K562 (cell line): ENCODE measurements around the gene AGAP1. TPM values are rescaled to one million over a fixed set of nuclear protein-coding genes. Genes with fewer than 3 reads are reported as not detected.

Source experiments
- ATAC-seq: fragments of 200-7000 bp; cut with Tn5 transposase; 3 replicates; pipeline ENCODE4 v1.9.1; 2020; ENCODE audit warnings: moderate library complexity
- BruUV-seq: library from RNA; stranded (reverse); fragments of 400-500 nt; replicated peaks from 2 replicates; lab custom pipeline; 2021; lab: Mats Ljungman, UMichigan
- CTCF ChIA-PET: fragments of 300-600 bp; formaldehyde crosslinking; extraction: SDS; loops from one replicate; lab custom pipeline; 2021; ENCODE audit warnings: low intra/inter-chr PET ratio; lab: Yijun Ruan, JAX
- POLR2A ChIA-PET: fragments of 300-600, 350-650 bp; sonication (Branson Sonifier 250); formaldehyde crosslinking; extraction: SDS; loops from one replicate; lab custom pipeline; 2021; ENCODE audit warnings: antibody characterized with exemption, inconsistent platforms; lab: Yijun Ruan, JAX
- DNase-seq, 4 experiments: peaks; one replicate each; pipeline versions ENCODE4 v3.0.0 to v3.0.0-alpha.2; 2011 to 2018; ENCODE audit warnings: low spot score in 3 of 4, mixed read lengths in 3 of 4; ENCODE audit errors: extremely low read depth in 1 of 4
- FAIRE-seq: peaks from 2 replicates; lab custom pipeline; 2011; peaks lifted over from hg19 to GRCh38; lab: Jason Lieb, UNC
- H2AFZ ChIP-seq: 2 replicates; pipeline ENCODE4 v1.6.0; 2011; ENCODE audit warnings: low read depth, low read length, control low read depth, inconsistent platforms
- H3K27ac ChIP-seq: fragments of 200-600 bp; 3 replicates; pipeline ENCODE4 v1.8.0; 2011; ENCODE audit warnings: low read depth, mild to moderate bottlenecking, control low read depth, inconsistent platforms, low read length, moderate library complexity, mixed read lengths; ENCODE audit errors: extremely low read depth
- H3K27me3 ChIP-seq, 2 experiments: fragments of 300-600 bp in 1 of 2; 2 replicates in 1 of 2; 3 replicates in 1 of 2; pipeline versions ENCODE4 v1.6.0 to v1.8.0; 2011; ENCODE audit warnings: inconsistent platforms in 2 of 2, low read length in 2 of 2, mild to moderate bottlenecking in 1 of 2, mixed read lengths in 1 of 2, moderate library complexity in 1 of 2; ENCODE audit not compliant: control insufficient read depth in 2 of 2, insufficient read depth in 2 of 2
- H3K36me3 ChIP-seq: fragments of 300-600 bp; 3 replicates; pipeline ENCODE4 v1.8.0; 2011; ENCODE audit warnings: mild to moderate bottlenecking, low read length, inconsistent platforms; ENCODE audit not compliant: control insufficient read depth, insufficient read depth
- H3K4me1 ChIP-seq, 2 experiments: fragments of 200-600 bp in 1 of 2; replicated peaks in 1 of 2; 2 replicates in 1 of 2; 3 replicates in 1 of 2; pipeline versions ENCODE4 v1.5.1 to v1.8.0; 2011; ENCODE audit warnings: inconsistent platforms in 2 of 2, low read length in 2 of 2, mild to moderate bottlenecking in 1 of 2, mixed read lengths in 1 of 2, moderate library complexity in 1 of 2; ENCODE audit not compliant: control insufficient read depth in 2 of 2, insufficient read depth in 2 of 2
- H3K4me2 ChIP-seq: 2 replicates; pipeline ENCODE4 v1.6.1; 2011; ENCODE audit warnings: low read length, control low read depth, inconsistent platforms, mixed read lengths; ENCODE audit not compliant: insufficient read depth
- H3K4me3 ChIP-seq: fragments of 200-600 bp; sonication (generic), shearing (Covaris generic); 2 replicates; pipeline ENCODE4 v1.5.1; 2016; ENCODE audit warnings: control low read depth, inconsistent platforms
- H3K79me2 ChIP-seq: fragments of 200-600 bp; 3 replicates; pipeline ENCODE4 v1.8.0; 2011; ENCODE audit warnings: low read length, inconsistent platforms; ENCODE audit not compliant: control insufficient read depth, insufficient read depth
- H3K9ac ChIP-seq, 2 experiments: 2 replicates each; pipeline versions ENCODE4 v1.6.0 to v1.6.1; 2011; ENCODE audit warnings: low read depth in 2 of 2, low read length in 2 of 2, control low read depth in 1 of 2, inconsistent platforms in 1 of 2, mild to moderate bottlenecking in 1 of 2, mixed read lengths in 1 of 2; ENCODE audit not compliant: insufficient read depth in 1 of 2
- H3K9me1 ChIP-seq: one replicate; pipeline ENCODE4 v1.6.0; 2011; ENCODE audit warnings: inconsistent platforms, mild to moderate bottlenecking, low read length, moderate library complexity; ENCODE audit not compliant: control insufficient read depth, insufficient read depth
- H3K9me3 ChIP-seq: replicated peaks from 2 replicates; pipeline ENCODE4 v1.5.1; 2011; ENCODE audit warnings: low read depth, low read length, inconsistent platforms; ENCODE audit not compliant: control insufficient read depth, insufficient read depth
- H4K20me1 ChIP-seq: replicated peaks from 2 replicates; pipeline ENCODE4 v1.6.1; 2011; ENCODE audit warnings: low read length, inconsistent platforms, mixed read lengths; ENCODE audit not compliant: control insufficient read depth, insufficient read depth
- ATF7 ChIP-seq: fragments of 450-650 bp; IDR thresholded peaks from 2 replicates; pipeline ENCODE4 v1.7.1; 2014; ENCODE audit warnings: mild to moderate bottlenecking, moderate library complexity
- BDP1 ChIP-seq: IDR thresholded peaks from 3 replicates; pipeline ENCODE4 v1.6.1; 2011; ENCODE audit not compliant: insufficient read length, insufficient read depth
- FOXK1 ChIP-seq: sonication (generic); formaldehyde crosslinking; IDR thresholded peaks from 2 replicates; pipeline ENCODE4 v1.8.0; 2022; ENCODE audit warnings: missing genetic modification reagents, mild to moderate bottlenecking, borderline replicate concordance
- ILK ChIP-seq: fragments of 450-650 bp; IDR thresholded peaks from 2 replicates; pipeline ENCODE4 v1.6.1; 2016; ENCODE audit warnings: missing genetic modification characterization, low read depth, mild to moderate bottlenecking, missing compliant biosample characterization, moderate library complexity, borderline replicate concordance
- MEF2D ChIP-seq: conservative IDR thresholded peaks from 2 replicates; pipeline ENCODE4 v1.6.1; 2016; ENCODE audit warnings: low read depth, missing genetic modification characterization, missing compliant biosample characterization
- PHF8 ChIP-seq: fragments of 200-600 bp; sonication (generic); IDR thresholded peaks from 2 replicates; pipeline ENCODE4 v1.6.1; 2012; ENCODE audit warnings: mixed run types, mild to moderate bottlenecking, inconsistent platforms, low read length, moderate library complexity, borderline replicate concordance
- PRPF4 ChIP-seq: fragments of 200-400 bp; formaldehyde crosslinking; IDR thresholded peaks from one replicate; pipeline ENCODE4 v1.6.1; 2017; ENCODE audit warnings: low read length, low read depth, mild to moderate bottlenecking; ENCODE audit not compliant: insufficient read depth, poor library complexity, severe bottlenecking
- SMAD3 ChIP-seq: fragments of 450-650 bp; formaldehyde crosslinking; conservative IDR thresholded peaks from 2 replicates; pipeline ENCODE4 v1.4.0; 2020; ENCODE audit warnings: mild to moderate bottlenecking
- TAF1 ChIP-seq: IDR thresholded peaks from 2 replicates; pipeline ENCODE4 v1.6.1; 2011; ENCODE audit warnings: mild to moderate bottlenecking, low read length, moderate library complexity; ENCODE audit not compliant: insufficient read depth, control insufficient read depth, severe bottlenecking; ENCODE audit errors: extremely low read depth
- TRIM28 ChIP-seq: fragments of 450-650 bp; IDR thresholded peaks from 2 replicates; pipeline ENCODE4 v1.6.1; 2017
- ZNF586 ChIP-seq: fragments of 450-650 bp; formaldehyde crosslinking; conservative IDR thresholded peaks from 2 replicates; pipeline ENCODE4 v1.4.0; 2020; ENCODE audit warnings: mild to moderate bottlenecking, moderate library complexity
- ZNF75A ChIP-seq: fragments of 450-650 bp; formaldehyde crosslinking; IDR thresholded peaks from 2 replicates; pipeline ENCODE4 v1.4.0; 2020; ENCODE audit warnings: mild to moderate bottlenecking
- WGBS: fragments of 100-300 bp; shearing (Covaris generic); methylation state at CpG from one replicate; pipeline ENCODE4 v1.1.6; 2016; ENCODE audit warnings: low coverage, mixed read lengths; ENCODE audit not compliant: insufficient coverage; ENCODE audit errors: missing lambda C conversion rate; 5-methylcytosine and 5-hydroxymethylcytosine counted together
- in situ Hi-C: fragments of 300-500 bp; cut with MboI; formaldehyde crosslinking; loops from 4 replicates; pipeline ENCODE4 v1.15.0; 2018; ENCODE audit warnings: inconsistent platforms, mixed read lengths
- intact Hi-C: fragments of 100-400 bp; cut with micrococcal nuclease; formaldehyde crosslinking; loops from 2 replicates; pipeline ENCODE4 v1.14.2; 2022
- polyA plus RNA-seq, 8 experiments: library from polyadenylated mRNA; depleted of rRNA in 4 of 8; stranded (reverse) in 5 of 8; unstranded in 3 of 8; fragments of >200 nt; fragmentation: Nextera tagmentation in 2 of 8; fragmentation: Illumina TruSeq in 1 of 8; extraction: Ambion mirVana in 2 of 8; extraction: Trizol in 1 of 8; gene quantifications; 2 replicates each; pipeline versions ENCODE4 v1.2.1 to v1.2.3, GENCODE V29; 2011 to 2014; ENCODE audit warnings: inconsistent platforms in 1 of 8, missing spikeins in 1 of 8
- total RNA-seq, 7 experiments: library from RNA; depleted of rRNA in 6 of 7; stranded (reverse); fragments of >200 nt in 6 of 7; fragmentation: Illumina TruSeq in 2 of 7; extraction: Trizol in 2 of 7; gene quantifications; 2 replicates each; pipeline versions ENCODE4 v1.2.1 to v1.2.3, GENCODE V29; 2011 to 2021; ENCODE audit warnings: low replicate concordance in 1 of 7

AGAP1 gene
- total and polyA plus RNA-seq, 9 of the 15 experiments (the other 6 are each of a cell fraction or from before 2014, with no cell fraction given), result 1.3 to 24.0 (median 10.6) TPM

GRCh38 chr2:236063994-236064393, 570.2 kb downstream of the AGAP1 start (continued):
- TF ChIP-seq SMAD3, result no peak
- TF ChIP-seq MEF2D (tag), result no peak
- no peak for TF ChIP-seq PRPF4
- TF ChIP-seq ZNF75A (CRISPR knock-in tag), result no peak
- no peak for TF ChIP-seq BDP1
- no peak for TF ChIP-seq ATF7
- no peak for TF ChIP-seq PHF8
- TF ChIP-seq ZNF586 (CRISPR knock-in tag), result no peak
- TF ChIP-seq ILK (tag), result no peak

- no peaks in the 10 kb centered on the region for H3K9me3 ChIP-seq
- H3K4me3 ChIP-seq, result no peak overlapping the region
- no peaks in the 10 kb centered on the region for H4K20me1 ChIP-seq
- DNase-seq (no peak), FAIRE-seq (no peak), ATAC-seq (no peak)
- intact Hi-C loops, result no loop called here
- no peak overlapping the region for H2AFZ ChIP-seq
- no peaks in the 10 kb centered on the region for H3K27me3 ChIP-seq
- no peaks in the 10 kb centered on the region for H3K4me1 ChIP-seq
- H3K9ac ChIP-seq, result no peak overlapping the region
- H3K79me2 ChIP-seq, result no peaks in the 10 kb centered on the region
- in situ Hi-C loops, result no loop called here
- no TSS peak for BruUV-seq
- H3K4me2 ChIP-seq, result no peak overlapping the region
- ChIA-PET CTCF (no interaction called here), POLR2A (interaction anchor here (2.1 kb wide), 1 partner anchor 8 kb away, joined by 7 read pairs; no protein-coding TSS in a partner anchor)
- H3K36me3 ChIP-seq, result no peaks in the 10 kb centered on the region
- no peak overlapping the region for H3K27ac ChIP-seq
- no peak for TF ChIP-seq TAF1
- TF ChIP-seq TRIM28, result no peak
- TF ChIP-seq FOXK1 (CRISPR knock-in tag), result no peak
- no peaks in the 10 kb centered on the region for H3K9me1 ChIP-seq
- 70% methylated on average over 10 of the region's 15 CpGs for WGBS
Measured at GRCh38 chr2:236065314-236066160, 571.7 kb downstream of the AGAP1 start.
